HG02840 (cell line): Measurements from ENCODE around the gene C1orf21.

ENCODE experiments used
- ATAC-seq: cut with Tn5 transposase; IDR thresholded peaks from one replicate; pipeline ENCODE4 v1.9.1; 2021; ENCODE audit warnings: mild to moderate bottlenecking, moderate library complexity, moderate number of reproducible peaks; ENCODE audit not compliant: unreplicated experiment, low FRiP score

Gene C1orf21

GRCh38 chr1:184617433-184618029, 230.7 kb downstream of the C1orf21 start:
- no peak for ATAC-seq

GRCh38 chr1:184618851-184619250, 232.0 kb downstream of the C1orf21 start:
- ATAC-seq = no peak

GRCh38 chr1:184620469-184620868, 233.6 kb downstream of the C1orf21 start:
- ATAC-seq = no peak

- no peak for ATAC-seq
Observed at GRCh38 chr1:184621260-184621659, 234.4 kb downstream of the C1orf21 start.

- ATAC-seq = no peak
Observed at GRCh38 chr1:184622136-184622823, 235.5 kb downstream of the C1orf21 start.

GRCh38 chr1:184623404-184623803, 236.6 kb downstream of the C1orf21 start:
- no peak for ATAC-seq

GRCh38 chr1:184624051-184624450, 237.2 kb downstream of the C1orf21 start:
- no peak for ATAC-seq

DNA sequence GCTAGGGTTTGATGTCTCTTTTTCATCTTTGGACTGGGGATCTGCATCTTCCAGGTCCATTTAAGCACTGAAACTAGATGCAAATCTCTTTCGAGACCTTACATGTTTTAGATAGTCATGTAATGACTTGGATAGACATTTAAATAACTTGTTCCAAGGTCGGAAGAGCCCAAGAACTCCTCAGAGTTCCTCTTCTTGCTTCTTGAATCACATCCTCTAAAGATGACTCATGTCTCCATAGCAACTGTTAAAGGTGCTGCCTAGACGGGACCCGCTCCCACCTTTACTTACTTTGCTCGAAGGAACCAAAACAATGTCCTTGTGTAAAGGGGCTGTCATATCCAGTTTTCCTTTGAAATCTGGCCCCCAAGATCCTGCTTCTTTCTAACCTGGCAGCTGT, 237.8 kb downstream of the C1orf21 start:
- ATAC-seq = no peak

- ATAC-seq = no peak
Observed at GRCh38 chr1:184625271-184625670, 238.4 kb downstream of the C1orf21 start.

DNA sequence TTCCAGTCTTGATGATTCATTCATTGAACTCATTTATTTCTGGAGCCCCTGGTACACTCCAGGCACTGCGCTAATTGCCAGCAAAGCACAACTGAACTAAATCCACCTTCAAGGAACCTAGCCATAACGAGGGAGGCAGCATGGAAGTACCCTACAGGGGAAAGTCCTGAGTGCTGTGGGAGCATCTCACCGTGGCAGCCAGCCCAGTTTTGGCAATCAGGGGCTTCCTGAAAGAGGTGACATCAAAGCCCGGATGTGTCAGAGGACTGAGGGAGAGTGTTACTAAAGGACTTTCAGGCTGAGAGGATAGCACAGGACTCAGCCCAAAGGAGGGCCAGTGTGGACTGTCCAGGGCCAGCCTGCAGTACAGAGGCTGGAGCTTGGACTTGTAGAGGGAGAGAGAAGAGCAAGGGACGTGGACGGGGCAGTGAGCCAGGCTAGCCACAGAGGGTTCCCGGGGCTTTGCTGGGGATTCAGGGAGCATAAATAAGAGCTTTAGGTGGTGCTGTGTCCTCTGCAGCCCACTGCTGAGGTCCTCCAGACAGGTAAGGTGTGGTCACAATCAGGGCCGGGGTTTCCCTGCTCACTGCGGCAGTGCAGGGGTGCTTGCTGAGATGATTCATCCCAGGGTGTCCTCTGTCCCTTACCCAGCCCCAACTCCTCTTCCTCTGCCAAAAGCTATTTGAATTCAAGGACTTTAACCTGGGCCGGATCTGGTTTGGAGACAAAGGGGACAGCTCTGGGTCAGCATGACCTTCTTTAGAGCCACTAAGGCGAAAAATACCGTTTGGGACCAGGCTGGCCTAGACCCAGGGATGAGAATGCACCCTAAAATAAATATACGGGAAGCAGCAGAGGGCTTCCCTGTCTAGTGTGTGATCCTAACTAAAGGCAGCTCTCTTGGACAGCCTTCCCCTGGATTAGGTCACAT, 239.5 kb downstream of the C1orf21 start:
- no peak for ATAC-seq

GRCh38 chr1:184627007-184627341, 240.1 kb downstream of the C1orf21 start:
- no peak for ATAC-seq

DNA sequence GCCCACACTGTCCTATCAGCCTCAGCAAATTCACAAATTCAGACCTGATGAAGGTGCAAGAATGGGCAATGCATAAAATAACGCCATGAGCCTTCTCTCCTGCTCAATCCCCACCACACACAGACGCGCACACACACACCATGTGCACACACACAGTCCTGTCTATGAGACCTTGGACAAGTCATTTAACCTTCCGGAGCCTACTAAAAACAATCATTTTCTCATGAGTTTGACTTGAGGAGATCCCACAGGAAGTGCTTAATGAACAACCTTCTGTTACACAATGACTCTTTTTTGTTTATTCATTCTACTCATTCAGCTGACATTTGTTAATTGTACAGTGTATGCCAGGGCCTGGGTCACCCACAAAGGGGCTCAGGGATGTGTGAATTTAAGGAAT, 242.4 kb downstream of the C1orf21 start:
- no peak for ATAC-seq

DNA sequence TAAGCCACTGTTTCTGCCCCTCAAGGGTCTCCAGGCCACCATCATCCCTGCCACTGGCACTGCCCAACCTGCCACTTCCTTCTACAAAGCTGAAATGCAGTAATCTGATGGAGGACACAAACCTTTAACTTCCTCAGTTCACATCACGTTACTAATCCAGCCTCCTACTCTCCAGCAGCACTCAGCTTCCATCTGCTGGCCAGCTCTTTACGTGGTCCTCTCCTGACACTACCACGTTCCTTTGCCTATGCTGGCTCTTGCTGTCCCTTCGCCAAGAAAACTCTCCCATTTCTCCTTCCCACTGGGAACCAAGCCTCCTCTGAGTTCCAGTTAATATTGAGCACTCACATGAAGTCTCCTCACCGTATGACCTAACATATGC, 243.8 kb downstream of the C1orf21 start:
- no peak for ATAC-seq

DNA sequence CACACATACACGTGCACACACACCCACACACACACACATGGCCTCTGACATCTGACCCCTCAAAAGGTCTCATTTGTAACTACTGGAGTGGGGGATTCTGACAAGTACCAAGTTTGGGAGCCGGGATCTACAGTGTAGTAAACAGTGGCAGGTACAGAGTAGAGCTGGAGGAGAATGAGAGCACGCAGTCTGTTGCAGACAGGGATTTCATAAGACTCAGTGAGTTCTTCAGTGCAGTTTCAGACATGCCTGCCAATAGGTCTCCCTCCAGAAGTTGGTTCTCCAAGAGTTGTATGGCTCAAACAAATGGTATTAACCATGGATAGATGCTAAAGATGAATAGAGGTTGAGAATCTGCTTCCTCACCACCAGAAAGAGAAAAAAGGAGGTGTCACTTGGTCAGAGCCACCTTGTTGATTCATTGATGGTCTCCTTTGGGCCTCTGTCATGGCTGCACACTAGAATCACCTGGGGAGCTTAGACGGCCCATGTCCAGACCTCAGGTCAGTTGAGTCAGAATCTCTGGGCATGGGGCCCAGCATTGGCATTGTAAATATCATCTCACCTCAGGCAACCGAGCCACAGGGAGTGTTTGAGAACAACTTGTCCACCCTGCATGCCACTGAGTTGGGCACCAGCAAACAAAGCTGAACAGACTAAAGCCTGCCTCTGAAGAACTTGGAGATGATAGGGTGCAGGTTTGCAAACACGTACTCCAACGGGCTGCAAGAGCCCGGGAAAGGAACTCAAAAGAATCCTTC, 245.8 kb downstream of the C1orf21 start:
- ATAC-seq = no peak

DNA sequence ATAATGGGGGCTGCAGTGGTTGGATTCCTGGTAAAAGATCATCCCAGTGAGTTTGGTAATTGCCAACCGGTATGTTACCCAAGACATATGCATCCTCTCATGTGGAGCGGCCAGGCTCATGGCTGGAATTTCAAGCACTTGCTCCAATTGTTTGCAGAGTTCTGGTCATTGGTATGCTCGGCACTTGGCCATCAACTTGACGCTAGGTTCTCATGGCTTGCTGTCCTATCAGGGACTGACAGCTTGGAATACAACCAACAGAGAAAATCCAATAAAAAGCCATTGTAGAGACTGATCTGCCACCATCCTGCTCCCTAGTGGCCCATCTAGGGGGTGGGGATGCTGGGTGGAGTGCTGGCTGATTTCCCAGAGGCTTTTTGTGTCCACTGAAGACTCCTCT, 247.0 kb downstream of the C1orf21 start:
- no peak for ATAC-seq

GRCh38 chr1:184634296-184634695, 247.5 kb downstream of the C1orf21 start:
- ATAC-seq = no peak

DNA sequence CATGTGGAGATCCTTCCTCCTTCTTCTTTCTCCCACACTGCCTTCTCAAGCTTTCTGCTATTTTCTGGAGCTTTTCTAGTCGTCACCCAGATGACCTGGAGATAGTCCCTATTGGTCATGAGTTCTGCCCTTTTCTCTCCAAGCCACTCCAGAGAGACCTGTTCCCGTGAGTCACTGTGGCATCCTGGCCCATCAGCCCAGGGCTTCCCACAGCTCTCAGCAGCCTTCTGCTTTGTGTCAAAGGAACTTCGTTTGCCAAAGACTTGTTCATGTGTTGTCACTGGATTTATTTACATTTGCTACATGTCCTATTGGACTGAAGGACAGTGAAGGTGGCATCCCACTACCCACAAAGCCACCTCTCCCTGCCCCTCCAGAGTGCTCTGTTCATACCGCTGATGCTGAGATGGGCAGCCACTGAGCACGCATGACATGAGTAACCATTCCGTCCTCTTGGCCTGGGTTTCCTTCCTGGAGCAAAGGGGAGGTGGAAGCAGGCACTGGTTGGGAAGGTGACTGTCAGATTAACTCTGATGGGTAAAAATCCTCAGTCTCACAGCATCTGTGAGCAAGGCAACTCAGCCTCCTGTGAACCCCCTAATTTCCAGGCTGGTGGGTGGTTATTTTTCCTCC, 248.6 kb downstream of the C1orf21 start:
- ATAC-seq = no peak

- no peak for ATAC-seq
Observed at GRCh38 chr1:184635980-184636431, 249.2 kb downstream of the C1orf21 start.

- ATAC-seq = no peak
Observed at GRCh38 chr1:184637664-184638240, 250.9 kb downstream of the C1orf21 start.

DNA sequence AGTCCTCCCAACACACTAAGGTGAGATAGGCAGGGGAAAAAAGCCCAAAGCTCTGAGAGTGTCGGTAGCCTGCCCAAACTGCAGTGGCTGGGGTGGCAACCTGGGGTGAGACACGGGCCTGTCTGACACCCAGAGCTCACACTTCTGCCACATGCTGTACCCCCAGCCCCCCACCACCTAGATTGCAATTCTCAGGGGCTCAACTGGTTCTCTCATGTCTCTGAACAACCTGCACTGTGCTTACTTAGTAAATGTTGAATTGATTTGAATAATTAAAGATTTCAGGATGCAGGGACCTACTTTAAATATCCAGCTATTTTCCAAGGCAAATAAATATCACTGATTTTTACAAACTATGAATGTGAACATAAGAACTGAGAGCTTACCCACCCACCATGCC, 252.4 kb downstream of the C1orf21 start:
- ATAC-seq = no peak
